Tibial nerve (tissue), 4 donors: ENCODE results near the gene RAD51D. TPM values are rescaled to one million over a fixed set of nuclear protein-coding genes. Genes with fewer than 3 reads are reported as not detected.
"Not testable (repeated sequence)": the region's sequence is repeated elsewhere in the genome, so short reads cannot be mapped to it uniquely, and the experiment has no call there.

Source experiments
- DNase-seq, 2 donors: peaks; one replicate each; pipeline ENCODE4 v3.0.0-alpha.2; 2019; ENCODE audit warnings: low spot score in 2 of 2
- H3K27ac ChIP-seq, 4 donors: fragments of 200-600 bp; sonication (generic) in 3 of 4; one replicate each; pipeline ENCODE4 v1.5.1; 2017 to 2019; ENCODE audit warnings: mild to moderate bottlenecking in 1 of 4
- H3K27me3 ChIP-seq, 2 donors: fragments of 200-600 bp; sonication (generic) in 1 of 2; one replicate each; pipeline versions ENCODE4 v1.5.1 to v1.6.0; 2017 to 2019
- H3K36me3 ChIP-seq, 3 donors: fragments of 200-600 bp; sonication (generic); one replicate each; pipeline ENCODE4 v1.5.1; 2018 to 2019
- H3K4me1 ChIP-seq, 4 donors: fragments of 200-600 bp; sonication (generic) in 3 of 4; one replicate each; pipeline ENCODE4 v1.5.1; 2017 to 2019
- H3K4me3 ChIP-seq, 4 donors: fragments of 200-600 bp; sonication (generic) in 3 of 4; one replicate each; pipeline ENCODE4 v1.5.1; 2017 to 2019; ENCODE audit warnings: mild to moderate bottlenecking in 1 of 4, moderate library complexity in 1 of 4
- H3K9me3 ChIP-seq, 4 donors: fragments of 200-600 bp; sonication (generic) in 3 of 4; one replicate each; pipeline ENCODE4 v1.5.1; 2017 to 2019
- EP300 ChIP-seq, 2 donors: sonication (generic); formaldehyde crosslinking; IDR thresholded peaks; one replicate each; pipeline ENCODE4 v1.6.1; 2017; ENCODE audit warnings: antibody characterized with exemption in 2 of 2, mild to moderate bottlenecking in 1 of 2
- POLR2A ChIP-seq, 2 donors: fragments of 450-650 bp; IDR thresholded peaks; one replicate each; pipeline ENCODE4 v1.6.1; 2017; ENCODE audit warnings: antibody characterized with exemption in 2 of 2, mild to moderate bottlenecking in 2 of 2, moderate library complexity in 2 of 2
- WGBS, 2 donors: methylation state at CpG; one replicate each; pipeline ENCODE4 v1.1.5; 2018; 5-methylcytosine and 5-hydroxymethylcytosine counted together
- total RNA-seq, 4 donors: library from RNA; depleted of rRNA; stranded (reverse); fragments of >200 nt; gene quantifications; one replicate each; pipeline ENCODE4 v1.1.0, GENCODE V29; 2016
- TF ChIP-seq, protein P1 (sequence below), 5 experiments: fragments of 200-600 bp in 3 of 5; fragments of 450-650 bp in 2 of 5; sonication (generic) in 3 of 5; IDR thresholded peaks; one replicate each; pipeline ENCODE4 v1.5.1; 2016 to 2019; ENCODE audit warnings: antibody characterized with exemption in 5 of 5, mild to moderate bottlenecking in 3 of 5, moderate library complexity in 2 of 5

RAD51D gene
- total RNA-seq, 4 donors from 2014 or later: 7.5 to 19.8 (median 11.9) TPM

- Histone ChIP-seq H3K27me3 (no peaks in the 10 kb centered on the region), H3K4me3 (no peak within 1 kb of the TSS), H3K4me1 (peaks cover 0 to 22% (median 9%) of the 10 kb centered on the region in 4 donors), H3K36me3 (no peaks in the 10 kb centered on the region), H3K9me3 (no peaks in the 10 kb centered on the region), H3K27ac (no peak within 1 kb of the TSS)
- DNase-seq: no peak
- no peak for TF ChIP-seq EP300 (IDR thresholded peaks at IDR 0.05)
- TF ChIP-seq, protein P1, sequence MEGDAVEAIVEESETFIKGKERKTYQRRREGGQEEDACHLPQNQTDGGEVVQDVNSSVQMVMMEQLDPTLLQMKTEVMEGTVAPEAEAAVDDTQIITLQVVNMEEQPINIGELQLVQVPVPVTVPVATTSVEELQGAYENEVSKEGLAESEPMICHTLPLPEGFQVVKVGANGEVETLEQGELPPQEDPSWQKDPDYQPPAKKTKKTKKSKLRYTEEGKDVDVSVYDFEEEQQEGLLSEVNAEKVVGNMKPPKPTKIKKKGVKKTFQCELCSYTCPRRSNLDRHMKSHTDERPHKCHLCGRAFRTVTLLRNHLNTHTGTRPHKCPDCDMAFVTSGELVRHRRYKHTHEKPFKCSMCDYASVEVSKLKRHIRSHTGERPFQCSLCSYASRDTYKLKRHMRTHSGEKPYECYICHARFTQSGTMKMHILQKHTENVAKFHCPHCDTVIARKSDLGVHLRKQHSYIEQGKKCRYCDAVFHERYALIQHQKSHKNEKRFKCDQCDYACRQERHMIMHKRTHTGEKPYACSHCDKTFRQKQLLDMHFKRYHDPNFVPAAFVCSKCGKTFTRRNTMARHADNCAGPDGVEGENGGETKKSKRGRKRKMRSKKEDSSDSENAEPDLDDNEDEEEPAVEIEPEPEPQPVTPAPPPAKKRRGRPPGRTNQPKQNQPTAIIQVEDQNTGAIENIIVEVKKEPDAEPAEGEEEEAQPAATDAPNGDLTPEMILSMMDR (IDR thresholded peaks at IDR 0.05): no peak
- no peak for TF ChIP-seq POLR2A (IDR thresholded peaks at IDR 0.05)
- 92 to 98% methylated on average over 3 of the region's 3 CpGs for WGBS, 2 donors
These were observed 1.7 kb upstream of the RAD51D start, which contains the start of gene FNDC8 for GRCh38 chr17:35121315-35121714. Gene FNDC8, plus strand, starts transcription at chr17:35121615. Its CDS starts 79 bp downstream, at chr17:35121694.

DNA sequence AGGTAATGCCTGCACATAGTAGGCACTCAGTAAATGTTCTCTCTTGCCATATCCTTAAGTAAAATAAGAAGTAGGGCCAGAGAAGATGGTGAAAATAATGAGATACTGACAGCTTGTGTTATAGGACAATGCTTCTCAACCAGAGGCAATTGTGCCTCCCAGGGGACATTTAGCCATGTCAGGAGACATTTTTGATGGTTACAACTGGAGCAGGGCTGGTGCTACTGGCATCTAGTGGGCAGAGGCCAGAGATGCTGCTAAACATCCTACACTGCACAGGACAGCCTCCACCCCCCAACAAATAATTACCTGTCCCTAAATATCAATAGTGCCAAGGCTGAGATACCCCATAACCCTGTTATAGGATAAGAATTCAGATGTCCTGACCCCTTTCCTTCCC lies 1.7 kb downstream of the RAD51D start:
- TF ChIP-seq, protein P1 (IDR thresholded peaks at IDR 0.05): no peak
- TF ChIP-seq POLR2A (IDR thresholded peaks at IDR 0.05) (no peak), EP300 (IDR thresholded peaks at IDR 0.05) (no peak)
- Histone ChIP-seq H3K4me1 (peaks cover 0 to 22% (median 9%) of the 10 kb centered on the region in 4 donors), H3K4me3 (no peak overlapping the region), H3K9me3 (no peaks in the 10 kb centered on the region), H3K27me3 (no peaks in the 10 kb centered on the region), H3K27ac (no peak overlapping the region), H3K36me3 (peaks cover 0 to 7% (median 0%) of the 10 kb centered on the region in 3 donors)
- DNase-seq: no peak

- TF ChIP-seq POLR2A (IDR thresholded peaks at IDR 0.05) (no peak), EP300 (IDR thresholded peaks at IDR 0.05) (no peak)
- TF ChIP-seq, protein P1 (IDR thresholded peaks at IDR 0.05): no peak
- WGBS, 2 donors: 84 to 87% methylated on average over 12 of the region's 12 CpGs
- Histone ChIP-seq H3K27ac (no peak overlapping the region), H3K27me3 (no peaks in the 10 kb centered on the region), H3K36me3 (peaks cover 0 to 7% (median 0%) of the 10 kb centered on the region in 3 donors), H3K4me3 (no peak overlapping the region), H3K4me1 (peaks cover 0 to 22% (median 9%) of the 10 kb centered on the region in 4 donors), H3K9me3 (no peaks in the 10 kb centered on the region)
- no peak for DNase-seq
These were observed 2.8 kb downstream of the RAD51D start for GRCh38 chr17:35116845-35117244.

DNA sequence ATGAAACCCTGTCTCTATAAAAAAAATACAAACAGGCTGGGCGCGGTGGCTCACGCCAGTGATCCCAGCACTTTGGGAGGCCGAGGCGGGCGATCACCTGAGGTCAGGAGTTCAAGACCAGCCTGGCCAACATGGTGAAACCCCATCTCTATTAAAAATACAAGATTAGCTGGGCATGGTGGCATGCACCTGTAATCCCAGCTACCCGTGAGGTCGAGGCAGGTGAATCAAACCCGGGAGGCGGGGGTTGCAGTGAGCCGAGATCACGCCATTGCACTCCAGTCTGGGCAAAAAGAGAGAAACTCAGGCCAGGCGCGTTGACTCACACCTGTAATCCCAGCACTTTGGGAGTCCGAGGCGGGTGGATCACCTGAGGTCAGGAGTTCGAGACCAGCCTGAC lies 8.9 kb downstream of the RAD51D start:
- not testable (repeated sequence) for H3K4me3 ChIP-seq, DNase-seq, H3K27ac ChIP-seq, H3K4me1 ChIP-seq, H3K9me3 ChIP-seq, H3K27me3 ChIP-seq
- WGBS, 2 donors: 97 to 98% methylated on average over 16 to 17 of the region's 17 CpGs
- peaks cover 0 to 25% (median 4%) of the 10 kb centered on the region in 3 donors for H3K36me3 ChIP-seq

- WGBS, 2 donors: 95 to 97% methylated on average over 5 of the region's 5 CpGs
- Histone ChIP-seq H3K36me3 (peaks cover 0 to 75% (median 4%) of the 10 kb centered on the region in 3 donors), H3K4me1 (no peaks in the 10 kb centered on the region), H3K4me3 (no peak overlapping the region), H3K27me3 (no peaks in the 10 kb centered on the region), H3K9me3 (no peaks in the 10 kb centered on the region), H3K27ac (no peak overlapping the region)
- TF ChIP-seq EP300 (IDR thresholded peaks at IDR 0.05): no peak
- DNase-seq: no peak
These were observed 14.7 kb downstream of the RAD51D start for GRCh38 chr17:35104844-35105450.

DNA sequence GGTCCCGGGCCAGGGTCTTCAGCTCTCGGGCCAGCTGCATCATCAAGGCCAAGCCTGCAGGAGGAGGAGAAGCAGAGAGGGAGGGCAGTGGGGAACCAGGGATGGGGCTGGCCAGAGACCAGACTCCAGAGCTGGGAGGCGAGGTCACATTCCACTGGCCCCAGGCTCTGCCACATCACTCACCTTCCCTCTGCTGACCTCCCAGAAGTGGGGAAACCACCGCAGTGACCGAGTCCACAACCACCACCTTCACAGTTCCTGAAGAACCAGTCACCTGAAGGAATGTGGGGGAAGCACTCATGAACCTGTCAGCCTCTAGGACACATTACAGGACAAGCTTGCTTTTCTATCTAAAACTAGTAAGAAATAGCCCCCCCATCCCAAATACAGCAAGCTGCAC lies 16.4 kb downstream of the RAD51D start:
- Histone ChIP-seq H3K27me3 (no peaks in the 10 kb centered on the region), H3K9me3 (no peaks in the 10 kb centered on the region), H3K4me3 (no peak overlapping the region), H3K36me3 (peaks cover 0 to 91% (median 4%) of the 10 kb centered on the region in 3 donors), H3K27ac (no peak overlapping the region), H3K4me1 (no peaks in the 10 kb centered on the region)
- TF ChIP-seq EP300 (IDR thresholded peaks at IDR 0.05) (no peak), POLR2A (IDR thresholded peaks at IDR 0.05) (no peak)
- TF ChIP-seq, protein P1 (IDR thresholded peaks at IDR 0.05): no peak
- no peak for DNase-seq
- WGBS, 2 donors: 89 to 93% methylated on average over 5 of the region's 5 CpGs
